NCI-H1048 (cell line): Measurements from ENCODE around the gene NAA38.

ENCODE experiments used
- DNase-seq: peaks from one replicate; lab custom pipeline; 2025; lab: John Stamatoyannopoulos, UW

Gene NAA38, protein sequence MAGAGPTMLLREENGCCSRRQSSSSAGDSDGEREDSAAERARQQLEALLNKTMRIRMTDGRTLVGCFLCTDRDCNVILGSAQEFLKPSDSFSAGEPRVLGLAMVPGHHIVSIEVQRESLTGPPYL

GRCh38 chr17:7856811-7857712, at the start of gene NAA38:
Gene NAA38, minus strand, starts transcription at chr17:7857559. Its CDS starts 96 bp downstream, at chr17:7857463.
- peak; percentile 97 for DNase-seq

GRCh38 chr17:7903154-7904103, 46.1 kb upstream of the NAA38 start:
- no peak for DNase-seq

DNA sequence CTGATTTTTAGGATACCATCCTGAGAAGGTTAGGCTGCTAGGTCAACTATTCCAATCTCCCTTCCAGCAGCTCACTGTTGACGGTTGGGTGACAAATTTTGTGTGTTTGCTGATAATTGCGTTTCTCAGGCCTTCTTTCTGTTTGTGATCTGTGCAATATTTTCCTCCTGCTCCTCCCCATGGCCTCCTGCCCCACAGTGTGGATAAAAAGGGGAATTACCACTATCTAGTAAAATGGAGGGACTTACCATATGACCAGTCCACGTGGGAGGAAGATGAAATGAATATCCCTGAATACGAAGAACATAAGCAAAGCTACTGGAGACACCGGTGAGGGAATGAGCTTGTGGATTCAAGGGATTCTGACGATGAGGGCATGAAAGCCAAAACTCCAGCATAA, 40.4 kb upstream of the NAA38 start:
- DNase-seq = no peak

DNA sequence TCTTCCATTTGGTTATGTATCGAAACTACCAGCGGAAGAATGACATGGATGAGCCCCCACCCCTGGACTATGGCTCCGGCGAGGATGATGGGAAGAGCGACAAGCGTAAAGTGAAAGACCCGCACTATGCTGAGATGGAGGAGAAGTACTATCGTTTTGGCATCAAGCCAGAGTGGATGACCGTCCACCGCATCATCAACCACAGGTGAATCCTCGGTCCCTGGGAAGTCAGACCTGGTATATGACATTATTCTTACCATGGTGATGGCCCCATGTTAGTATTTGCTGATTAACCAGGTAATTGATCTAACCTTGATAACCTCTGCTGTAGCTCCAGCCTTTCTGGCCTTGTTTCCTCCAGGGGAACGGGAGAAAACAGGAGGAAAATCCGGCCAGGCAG, 39.7 kb upstream of the NAA38 start:
- DNase-seq = no peak

DNA sequence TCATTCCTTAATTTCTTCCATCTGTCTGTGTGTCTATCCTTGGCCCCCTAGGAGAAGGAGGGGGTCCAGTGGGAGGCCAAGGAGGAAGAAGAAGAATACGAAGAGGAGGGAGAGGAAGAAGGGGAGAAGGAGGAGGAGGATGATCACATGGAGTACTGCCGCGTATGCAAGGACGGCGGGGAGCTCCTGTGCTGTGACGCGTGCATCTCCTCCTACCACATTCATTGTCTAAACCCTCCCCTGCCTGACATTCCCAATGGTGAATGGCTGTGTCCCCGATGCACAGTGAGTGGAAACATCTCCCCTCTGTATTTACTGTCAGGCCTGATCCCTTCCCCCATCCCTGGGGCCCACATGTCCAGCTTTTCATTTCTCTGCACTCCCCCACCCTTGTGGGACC, 37.5 kb upstream of the NAA38 start:
- DNase-seq = no peak

DNA sequence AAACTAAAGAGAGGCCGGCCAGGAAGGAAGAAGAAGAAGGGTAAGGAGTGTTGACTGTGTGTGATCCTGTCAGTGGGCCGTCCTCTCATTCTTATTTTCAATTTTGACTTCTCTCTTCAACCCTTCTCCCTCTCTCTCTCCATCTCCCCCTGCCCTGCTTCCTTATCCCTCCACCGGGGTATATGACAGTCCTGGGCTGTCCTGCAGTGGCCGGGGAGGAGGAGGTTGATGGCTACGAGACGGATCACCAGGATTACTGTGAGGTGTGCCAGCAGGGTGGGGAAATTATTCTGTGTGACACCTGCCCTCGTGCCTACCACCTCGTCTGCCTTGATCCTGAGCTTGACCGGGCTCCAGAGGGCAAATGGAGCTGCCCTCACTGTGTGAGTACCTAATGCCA, 36.9 kb upstream of the NAA38 start:
- no peak for DNase-seq

DNA sequence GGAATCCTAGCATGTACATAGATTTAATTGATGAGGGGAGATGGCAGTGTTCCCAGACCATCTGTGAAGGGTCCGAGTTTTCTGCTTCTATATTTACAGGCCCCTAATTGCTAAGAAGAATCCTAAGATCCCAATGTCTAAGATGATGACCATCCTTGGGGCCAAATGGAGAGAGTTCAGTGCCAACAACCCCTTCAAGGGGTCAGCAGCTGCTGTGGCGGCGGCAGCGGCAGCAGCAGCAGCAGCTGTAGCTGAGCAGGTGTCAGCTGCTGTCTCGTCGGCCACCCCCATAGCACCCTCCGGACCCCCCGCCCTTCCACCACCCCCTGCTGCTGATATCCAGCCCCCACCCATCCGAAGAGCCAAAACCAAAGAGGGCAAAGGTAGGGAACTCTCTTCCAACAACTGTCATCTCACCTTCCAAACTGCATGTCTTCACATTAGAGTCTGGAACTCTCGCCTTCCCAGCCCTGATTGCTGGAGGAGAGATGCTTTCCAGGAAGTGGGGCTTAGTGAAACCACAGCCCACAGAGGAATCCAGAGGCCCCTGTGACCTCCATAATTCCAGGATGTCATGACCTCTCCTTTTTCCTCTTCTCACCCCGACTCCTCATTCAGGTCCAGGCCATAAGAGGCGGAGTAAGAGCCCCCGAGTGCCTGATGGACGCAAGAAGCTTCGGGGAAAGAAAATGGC, 36.0 kb upstream of the NAA38 start:
- no peak for DNase-seq

DNA sequence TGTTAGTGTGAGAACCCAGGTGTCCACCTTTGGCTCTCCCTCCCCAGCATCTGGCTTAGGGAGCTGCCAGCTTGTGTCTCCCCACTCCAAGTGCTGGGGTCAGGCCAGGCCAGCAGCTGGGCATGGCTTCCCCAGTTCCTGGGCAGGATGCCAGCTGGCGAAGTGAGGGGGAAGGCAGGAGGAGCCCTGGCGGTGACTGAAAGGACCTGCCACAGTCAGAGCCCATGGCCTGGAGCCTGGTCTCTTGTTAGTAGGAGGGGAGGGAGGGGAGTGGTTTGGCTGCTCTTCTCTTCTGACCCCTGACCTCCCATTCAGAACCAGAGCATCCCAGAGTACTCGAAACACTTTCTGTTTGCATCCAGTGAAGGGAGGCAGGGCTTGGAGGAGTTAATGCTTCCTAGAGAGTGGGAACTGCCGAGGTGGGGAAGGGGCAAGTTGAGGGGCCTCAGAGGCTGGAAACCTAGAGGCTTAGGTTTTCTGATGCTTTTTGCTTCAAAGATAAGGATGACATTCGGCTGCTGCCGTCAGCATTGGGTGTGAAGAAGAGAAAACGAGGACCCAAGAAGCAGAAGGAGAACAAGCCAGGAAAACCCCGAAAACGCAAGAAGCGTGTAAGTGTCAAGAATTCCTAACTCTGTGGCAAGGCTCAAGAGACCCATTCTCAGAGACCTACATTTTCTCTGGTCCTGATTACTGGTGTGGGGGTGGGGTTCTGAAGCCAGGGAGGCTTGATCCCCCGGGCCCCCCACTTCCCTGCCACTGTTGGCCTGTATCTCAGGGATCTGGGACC, 32.0 kb upstream of the NAA38 start:
- DNase-seq = no peak

GRCh38 chr17:7888184-7888920, 31.0 kb upstream of the NAA38 start, which contains the start of gene CHD3:
Gene CHD3, plus strand, starts transcription at chr17:7888789. Its CDS starts 212 bp downstream, at chr17:7889001.
- no peak for DNase-seq

DNA sequence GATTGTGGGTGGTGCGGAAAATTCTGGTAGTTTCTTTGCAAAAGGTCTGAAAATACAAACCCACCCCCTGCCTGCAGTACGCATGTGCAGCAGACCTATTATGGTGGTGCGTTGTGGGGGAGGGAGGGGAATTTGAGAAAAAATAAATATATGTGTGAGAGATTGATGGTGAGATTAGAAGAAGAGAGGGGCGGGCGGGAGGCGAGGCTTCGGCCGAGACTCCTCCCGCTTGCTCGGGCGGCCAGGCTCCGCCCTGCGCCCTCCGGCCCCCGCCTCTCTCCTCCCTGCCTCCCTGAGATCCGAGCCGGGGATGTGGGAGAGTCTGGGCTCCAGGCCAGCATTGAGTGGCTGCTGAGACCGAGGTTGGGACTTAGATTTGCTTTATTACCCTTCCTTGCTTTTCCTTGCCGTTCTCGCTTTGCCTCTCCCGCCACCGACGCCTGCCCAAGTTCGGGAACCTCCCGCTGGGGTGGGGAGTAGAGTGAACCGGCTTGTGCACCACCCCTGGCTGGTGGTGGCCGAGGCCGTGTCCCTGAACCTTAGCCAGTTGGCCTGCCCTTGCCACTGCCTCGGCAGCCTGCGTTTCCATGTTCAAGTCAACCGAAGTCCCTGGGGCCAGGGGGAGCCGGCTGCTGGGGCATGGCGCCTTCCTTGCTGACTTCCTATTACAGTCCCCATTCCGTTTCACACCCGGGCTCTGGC, 30.3 kb upstream of the NAA38 start:
- peak; percentile 85 for DNase-seq

GRCh38 chr17:7887038-7887481, 29.7 kb upstream of the NAA38 start:
- peak; percentile 65 for DNase-seq

DNA sequence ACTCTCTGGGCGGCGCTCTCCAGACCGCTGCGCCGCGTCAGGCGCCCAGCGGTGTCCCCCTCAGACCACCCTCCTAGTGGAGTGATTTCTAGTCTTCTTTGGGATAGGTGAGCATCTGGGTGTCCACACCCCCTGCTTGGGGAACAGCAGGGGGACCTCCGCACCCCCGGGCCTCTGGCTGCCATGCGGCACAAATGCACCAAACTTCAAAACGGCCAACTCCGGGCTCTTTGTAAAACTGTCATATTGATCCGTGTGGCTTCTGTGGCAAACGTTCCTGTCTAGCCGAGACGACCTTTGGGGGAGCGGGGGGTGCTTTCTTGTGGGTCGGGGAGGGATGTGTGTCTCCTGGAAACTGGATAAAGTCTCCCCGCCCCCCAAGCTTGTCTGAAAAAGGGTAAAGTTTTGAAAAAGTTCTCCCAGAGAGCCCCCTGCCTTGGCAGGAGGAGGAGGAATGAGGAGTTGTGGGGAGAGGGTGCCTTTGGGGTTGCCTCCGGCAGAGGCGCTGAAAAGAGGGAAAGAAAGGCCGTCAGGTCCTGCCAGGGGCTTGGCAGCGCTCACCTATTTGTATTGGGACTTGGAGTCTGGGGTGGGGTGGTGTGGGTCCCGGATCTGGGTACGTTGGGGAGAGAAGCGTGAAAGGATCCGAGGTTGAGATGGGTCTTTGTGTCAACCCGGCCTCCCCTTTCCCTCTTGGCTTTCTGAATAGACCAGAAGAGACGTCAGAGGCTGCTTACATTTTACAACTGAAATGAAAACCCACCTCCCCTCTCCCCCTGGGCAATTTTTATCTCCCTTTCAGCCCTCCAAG, 29.1 kb upstream of the NAA38 start:
- no peak for DNase-seq

DNA sequence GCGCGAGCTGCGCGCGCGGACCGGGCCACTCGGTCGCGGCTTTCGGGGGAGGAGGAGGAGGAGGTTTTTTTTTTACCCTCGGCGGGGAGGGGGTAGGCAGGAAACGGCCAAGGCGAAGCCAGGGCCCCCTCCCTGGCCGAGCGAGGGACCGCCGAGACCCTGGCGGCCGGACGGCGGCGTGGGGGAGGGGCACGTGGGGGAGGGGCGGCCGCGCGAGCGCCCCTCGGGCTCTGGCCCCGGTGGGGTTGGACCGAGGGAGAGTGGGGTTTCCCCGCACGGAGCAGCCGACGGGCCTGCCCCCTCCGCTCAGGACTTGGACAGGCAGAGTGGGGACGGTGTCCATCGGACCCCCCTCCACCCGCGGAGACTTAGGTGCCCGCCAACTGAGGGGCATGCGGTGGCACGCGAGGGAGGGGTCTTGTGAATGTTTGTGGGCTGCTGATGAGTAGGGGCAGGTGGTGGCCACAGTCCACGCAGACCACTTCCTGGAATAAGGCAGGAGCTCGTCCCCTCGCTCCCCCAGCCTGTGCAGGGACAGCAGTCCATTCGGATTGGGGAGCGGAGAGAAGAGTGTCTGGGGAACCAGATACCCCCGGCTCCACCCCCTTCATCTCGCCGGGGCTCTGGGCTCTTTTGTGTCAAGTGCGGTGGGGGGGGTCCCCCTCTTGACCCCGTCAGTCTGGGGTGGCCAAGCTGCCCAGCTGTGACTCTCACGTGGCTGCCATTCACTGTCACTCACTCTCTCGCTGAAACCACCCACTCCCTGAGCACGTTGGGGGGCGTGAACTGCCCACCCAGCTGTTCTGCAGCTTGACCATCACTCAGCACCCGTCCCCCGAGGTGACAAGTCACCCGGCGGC, 28.2 kb upstream of the NAA38 start:
- DNase-seq = no peak

DNA sequence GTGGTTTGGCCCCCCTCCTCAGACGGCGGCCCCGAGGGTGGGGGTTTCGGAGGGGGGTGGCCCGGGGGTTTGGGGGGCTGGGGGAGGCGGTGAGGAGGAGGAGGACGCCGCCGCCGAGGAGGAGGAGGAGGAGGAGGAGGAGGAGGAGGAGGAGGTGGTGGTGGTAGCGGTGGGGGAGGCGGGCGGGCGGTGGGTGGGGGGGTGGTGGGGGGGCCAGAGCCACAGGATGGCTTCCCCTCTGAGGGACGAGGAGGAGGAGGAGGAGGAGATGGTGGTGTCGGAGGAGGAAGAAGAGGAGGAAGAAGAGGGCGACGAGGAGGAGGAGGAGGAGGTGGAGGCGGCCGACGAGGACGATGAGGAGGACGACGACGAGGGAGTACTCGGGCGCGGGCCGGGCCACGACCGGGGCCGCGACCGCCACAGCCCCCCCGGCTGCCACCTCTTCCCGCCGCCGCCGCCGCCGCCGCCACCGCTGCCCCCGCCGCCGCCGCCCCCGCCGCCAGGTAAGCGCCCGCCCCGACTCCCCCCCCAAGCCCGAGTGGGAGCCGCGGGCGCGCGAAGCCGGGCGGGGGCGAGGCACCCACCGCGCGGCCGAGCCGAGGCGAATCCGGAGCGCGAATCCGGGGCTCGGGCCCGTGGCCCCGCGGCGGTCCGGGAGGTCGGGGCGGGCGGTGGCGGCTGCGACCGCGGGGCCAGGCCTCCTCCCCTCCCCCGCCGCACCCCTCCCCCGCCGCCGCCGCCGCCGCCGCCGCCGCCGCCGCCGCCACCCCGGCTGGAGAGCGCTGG, 27.4 kb upstream of the NAA38 start:
- no peak for DNase-seq

DNA sequence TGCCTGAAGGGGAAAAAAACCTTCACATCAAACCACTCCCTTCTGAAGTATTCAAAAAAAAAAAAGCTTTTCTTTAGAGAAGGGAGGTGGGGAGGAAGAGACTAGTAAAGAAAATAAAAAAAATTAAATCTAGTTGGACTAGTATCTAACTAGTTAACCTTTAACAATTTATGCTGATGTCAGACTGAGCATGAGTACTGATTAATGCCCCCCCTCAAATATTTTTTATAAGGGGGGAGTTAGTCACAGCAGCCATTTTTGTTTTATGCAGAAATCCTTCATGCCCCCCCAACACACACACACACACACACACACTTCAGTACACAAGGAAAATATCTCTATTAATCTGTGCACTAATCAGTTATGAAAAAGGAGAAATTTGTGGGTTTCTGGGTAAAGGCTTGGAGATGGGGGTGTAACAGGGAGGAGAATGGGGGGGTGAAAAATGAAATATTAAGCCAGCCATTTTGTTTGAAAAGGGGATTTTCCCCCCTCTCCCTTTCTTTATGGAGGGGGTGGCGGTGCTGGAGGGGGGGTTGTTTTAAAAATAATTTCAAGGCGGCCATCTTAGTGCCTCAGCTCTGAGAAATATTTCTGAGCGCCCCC, 26.5 kb upstream of the NAA38 start:
- DNase-seq = no peak

DNA sequence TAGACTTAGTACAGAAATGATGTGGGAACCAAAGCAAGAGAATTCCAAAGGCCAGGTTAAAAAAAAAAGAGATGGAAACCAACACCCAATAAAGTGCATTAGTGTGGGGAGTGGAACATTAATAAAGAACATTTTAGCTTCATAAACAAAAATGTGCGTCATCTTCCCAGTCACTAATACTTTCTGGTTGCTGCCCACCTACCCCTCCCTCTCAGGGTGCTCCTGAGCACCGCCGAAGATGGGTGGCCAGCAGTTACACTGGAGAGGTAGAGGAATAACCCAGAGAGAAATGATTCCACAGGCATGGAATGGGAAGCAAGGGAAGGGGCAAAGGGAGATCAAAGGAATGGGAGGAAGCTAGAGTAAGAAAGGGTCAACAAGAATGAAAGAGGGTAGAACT, 25.3 kb upstream of the NAA38 start:
- no peak for DNase-seq
